Heart left ventricle (tissue), 13 donors: ENCODE data around the gene SIPA1.

Source experiments
- CTCF ChIP-seq, 12 donors: fragments of 200-600 bp; sonication (generic) in 4 of 12; IDR thresholded peaks; one replicate each; pipeline versions ENCODE4 v1.5.0 to v1.8.0; 2018 to 2022; ENCODE audit warnings: antibody characterized with exemption in 12 of 12, mild to moderate bottlenecking in 5 of 12
- POLR2A ChIP-seq, 2 donors: fragments of 450-650 bp; IDR thresholded peaks; one replicate each; pipeline ENCODE4 v1.6.1; 2017; ENCODE audit warnings: antibody characterized with exemption in 2 of 2, mild to moderate bottlenecking in 2 of 2, moderate library complexity in 2 of 2
- donor health status: ischemic (EF 13 %, LVEDD 7.1; RV severe dilation, severe dysfunction).
- donor health status: DM: no; HTN: yes; CAD: no.
- donor health status: DM: no; HTN: no; CAD: no.
- donor health status: ischemic (EF 25% LVEDD 6.9; RV normal size, moderate dysfunction).
- donor health status: ischemic (EF 25% LVEDD 5.7; RV mildly dilated, moderate dysfunction).
- donor health status: ischemic (EF 35%, LVEDD 5.7; RV mildly dilated, moderate dysfunction).
- donor health status: nonischemic (EF 11% LVEDD 7.7; RV severe dilation, severe dysfunction).
- donor health status: DM: yes; HTN: yes; CAD: no.
- donor health status: PGD.
- donor health status: ischemic (EF 29% LVEDD 5.4; RV normal size, mild dysfunction).
- donor health status: nonischemic (EF 23%, LVEDD 6.1; RV moderate dilation, normal function).

- TF ChIP-seq CTCF (IDR thresholded peaks at IDR 0.05) (no peak), POLR2A (IDR thresholded peaks at IDR 0.05) (no peak)
Measured at GRCh38 chr11:65692367-65692766, 54.5 kb downstream of the SIPA1 start.
